ENCODE data around the gene C6orf52.
"Not testable (repeated sequence)": the region's sequence is repeated elsewhere in the genome, so short reads cannot be mapped to it uniquely, and the experiment has no call there.

C6orf52 gene

GRCh38 chr6:10720960-10721849, 26.8 kb upstream of the C6orf52 start:
- Mint-ChIP-seq H3K4me3 (peak overlapping the region; percentile 89 to 99), H3K4me1 (peaks cover 60% of the 10 kb centered on the region), H3K27ac (peak overlapping the region in 1 of 2 donors; percentile 98)
- peak; percentile 55 to 63 for DNase-seq
- H3K27me3 Mint-ChIP-seq, ATAC-seq, H3K9me3 Mint-ChIP-seq: not testable (repeated sequence)

- H3K27me3 Mint-ChIP-seq, result no peaks in the 10 kb centered on the region
- H3K4me1 Mint-ChIP-seq, result peaks cover 55% of the 10 kb centered on the region
- peak; percentile 63 to 66 for DNase-seq
Observed at GRCh38 chr6:10720265-10720959, 26.0 kb upstream of the C6orf52 start.

DNA sequence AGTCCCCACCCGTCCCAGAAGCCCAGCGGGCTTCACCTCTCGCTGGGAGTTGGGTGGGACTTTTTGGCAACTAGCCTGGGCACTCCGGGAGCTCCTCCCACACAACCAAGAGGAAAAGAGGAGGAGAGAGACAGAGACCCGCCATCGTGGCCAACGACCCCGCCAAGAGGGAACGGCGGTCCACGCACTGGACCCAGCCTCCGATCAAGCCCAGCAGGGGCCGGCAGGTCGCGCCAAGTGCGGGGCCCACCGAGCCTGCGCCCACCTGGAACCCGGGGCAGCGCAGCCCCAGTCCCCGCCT, 25.5 kb upstream of the C6orf52 start:
- DNase-seq (no peak), ATAC-seq (no peak)
- Mint-ChIP-seq H3K27me3 (no peaks in the 10 kb centered on the region), H3K4me3 (peak overlapping the region; percentile 89 to 99), H3K27ac (peak overlapping the region; percentile 52 to 94), H3K9me3 (peaks cover 0 to 8% of the 10 kb centered on the region in 2 donors), H3K4me1 (peaks cover 50% of the 10 kb centered on the region)

More at GRCh38 chr6:10720265-10720959, 26.0 kb upstream of the C6orf52 start:
- Mint-ChIP-seq H3K27ac (peak overlapping the region; percentile 57 to 98), H3K4me3 (peak overlapping the region; percentile 89 to 99), H3K9me3 (peaks cover 0 to 8% of the 10 kb centered on the region in 2 donors)
- ATAC-seq, result peak; percentile 41

DNA sequence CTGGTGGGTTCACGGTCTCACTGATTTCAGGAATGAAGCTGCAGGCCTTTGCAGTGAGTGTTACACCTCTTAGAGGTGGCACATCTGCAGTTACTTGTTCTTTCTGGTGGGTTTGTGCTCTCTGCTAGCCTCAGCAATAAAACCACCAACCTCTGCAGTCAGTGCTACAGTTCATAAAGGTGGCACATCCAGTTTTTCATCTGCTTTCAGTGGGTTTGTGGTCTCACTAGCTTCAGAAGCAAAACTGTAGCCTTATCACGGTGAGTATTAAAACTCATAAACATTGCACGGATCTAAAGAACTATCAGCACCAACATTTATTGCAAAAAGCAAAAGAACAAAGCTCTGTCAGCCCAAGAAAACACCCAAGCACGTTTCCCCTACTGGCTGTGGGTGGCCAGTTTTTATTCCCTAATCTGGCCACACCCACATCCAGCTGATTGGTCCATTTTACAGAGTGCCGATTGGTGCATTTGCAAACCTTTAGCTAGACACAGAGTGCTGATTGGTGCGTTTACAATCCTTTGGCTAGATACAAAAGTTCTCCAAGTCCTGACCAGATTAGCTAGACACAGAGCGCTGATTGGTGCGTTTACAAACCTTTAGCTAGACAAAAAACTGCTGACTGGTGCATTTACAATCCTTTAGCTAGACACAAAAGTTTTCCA, 25.0 kb upstream of the C6orf52 start:
- Mint-ChIP-seq H3K27ac (peak overlapping the region; percentile 52 to 94), H3K9me3 (peaks cover 0 to 8% of the 10 kb centered on the region in 2 donors), H3K27me3 (no peaks in the 10 kb centered on the region), H3K4me3 (peak overlapping the region; percentile 89 to 99), H3K4me1 (peaks cover 46% of the 10 kb centered on the region)
- DNase-seq (peak; percentile 57 to 68), ATAC-seq (peak; percentile 27)

GRCh38 chr6:10713962-10714361, 19.5 kb upstream of the C6orf52 start:
- Mint-ChIP-seq H3K4me3 (no peak overlapping the region), H3K27ac (peak overlapping the region; percentile 8 to 79), H3K4me1 (peaks cover 15% of the 10 kb centered on the region), H3K27me3 (no peaks in the 10 kb centered on the region), H3K9me3 (peaks cover 0 to 8% of the 10 kb centered on the region in 2 donors)
- DNase-seq (no peak), ATAC-seq (no peak)

GRCh38 chr6:10696655-10697054, 2.2 kb upstream of the C6orf52 start:
- H3K4me1 Mint-ChIP-seq, result peaks cover 70% of the 10 kb centered on the region
- DNase-seq, result no peak
- no peaks in the 10 kb centered on the region for H3K27me3 Mint-ChIP-seq
- ATAC-seq, result no peak
- no peaks in the 10 kb centered on the region for H3K9me3 Mint-ChIP-seq
- H3K4me3 Mint-ChIP-seq, result peak overlapping the region; percentile 89 to 95
- H3K27ac Mint-ChIP-seq, result no peak overlapping the region

GRCh38 chr6:10695086-10695657, 756 bp upstream of the C6orf52 start:
- DNase-seq (no peak), ATAC-seq (no peak)
- peaks cover 60% of the 10 kb centered on the region for H3K4me1 Mint-ChIP-seq
- no peaks in the 10 kb centered on the region for H3K9me3 Mint-ChIP-seq
- H3K4me3 Mint-ChIP-seq, result peak overlapping the region; percentile 89 to 95
- peak overlapping the region; percentile 100 for H3K27ac Mint-ChIP-seq
- no peaks in the 10 kb centered on the region for H3K27me3 Mint-ChIP-seq

DNA sequence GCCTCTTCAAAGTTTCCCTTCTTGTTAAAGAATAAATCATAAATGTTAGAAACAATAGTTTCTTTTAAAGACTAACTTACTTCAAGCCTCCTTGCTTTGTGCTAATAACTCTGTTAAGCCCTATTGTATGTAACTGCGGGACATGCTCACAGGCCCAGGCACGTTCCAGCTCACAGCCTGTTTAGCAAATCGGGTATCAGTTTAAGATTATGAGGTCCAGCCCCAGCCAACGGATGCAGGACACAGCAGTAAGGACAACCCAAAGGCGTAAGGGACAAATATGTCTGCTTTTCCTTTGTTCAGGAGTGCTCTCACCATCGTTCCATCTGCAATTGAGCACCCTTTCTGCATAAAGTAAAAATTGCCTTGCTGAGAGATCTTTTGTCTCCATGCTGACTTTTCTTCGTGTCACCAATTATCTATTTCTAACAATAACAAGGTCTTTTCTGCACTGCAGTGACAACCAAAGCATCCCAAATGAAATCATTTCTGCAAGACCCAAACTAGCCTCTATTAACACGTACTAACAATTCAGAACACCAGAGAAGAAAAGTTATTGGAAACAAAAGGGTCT, 1.4 kb downstream of the C6orf52 start:
- Mint-ChIP-seq H3K27me3 (no peaks in the 10 kb centered on the region), H3K4me1 (peaks cover 49% of the 10 kb centered on the region), H3K27ac (peak overlapping the region; percentile 100), H3K4me3 (peak overlapping the region; percentile 89 to 95), H3K9me3 (no peaks in the 10 kb centered on the region)
- DNase-seq (no peak), ATAC-seq (no peak)

DNA sequence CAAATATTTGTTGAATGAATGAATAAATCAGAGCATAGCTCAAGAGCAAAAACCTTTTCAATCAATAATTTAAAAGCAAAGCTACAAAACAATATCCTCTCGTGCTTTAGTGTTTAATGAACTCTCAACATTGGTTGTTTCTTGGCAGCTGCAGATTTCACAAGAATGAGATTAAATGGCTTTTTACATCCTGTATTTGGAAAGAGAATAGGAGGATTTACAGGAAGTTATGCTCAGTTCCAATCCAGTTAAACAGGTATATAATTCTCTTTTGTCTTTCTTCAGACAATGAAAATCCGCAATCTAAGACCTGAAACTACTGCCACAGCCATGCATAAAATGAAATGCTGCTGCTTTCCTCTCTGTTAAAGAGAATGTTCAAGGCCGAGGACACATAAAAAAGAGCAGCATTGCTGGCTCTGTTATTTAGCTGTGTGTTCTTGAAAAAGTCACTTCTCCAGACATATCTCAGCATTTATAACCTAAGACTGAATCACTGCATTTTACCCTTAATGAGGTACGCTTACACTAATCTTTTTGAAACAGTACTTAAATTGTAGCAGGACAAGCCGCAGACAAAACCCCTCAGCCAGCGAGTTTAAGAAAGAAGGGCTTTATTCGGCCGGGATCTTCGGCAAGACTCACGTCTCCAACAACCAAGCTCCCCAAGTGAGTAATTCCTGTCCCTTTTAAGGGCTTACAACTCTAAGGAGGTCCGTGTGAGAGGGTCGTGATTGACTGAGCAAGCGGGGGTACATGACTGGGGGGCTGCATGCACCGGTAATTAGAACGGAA, 3.6 kb downstream of the C6orf52 start:
- H3K9me3 Mint-ChIP-seq, result no peaks in the 10 kb centered on the region
- H3K27me3 Mint-ChIP-seq, result no peaks in the 10 kb centered on the region
- no peak for DNase-seq
- H3K27ac Mint-ChIP-seq, result no peak overlapping the region
- H3K4me1 Mint-ChIP-seq, result peaks cover 45% of the 10 kb centered on the region
- no peak overlapping the region for H3K4me3 Mint-ChIP-seq
- ATAC-seq, result no peak

- H3K27me3 Mint-ChIP-seq, result no peaks in the 10 kb centered on the region
- no peak overlapping the region for H3K4me3 Mint-ChIP-seq
- DNase-seq (no peak), ATAC-seq (no peak)
- H3K9me3 Mint-ChIP-seq, result no peaks in the 10 kb centered on the region
- H3K4me1 Mint-ChIP-seq, result peaks cover 60% of the 10 kb centered on the region
- H3K27ac Mint-ChIP-seq, result no peak overlapping the region
Observed at GRCh38 chr6:10687582-10687981, 6.8 kb downstream of the C6orf52 start.

DNA sequence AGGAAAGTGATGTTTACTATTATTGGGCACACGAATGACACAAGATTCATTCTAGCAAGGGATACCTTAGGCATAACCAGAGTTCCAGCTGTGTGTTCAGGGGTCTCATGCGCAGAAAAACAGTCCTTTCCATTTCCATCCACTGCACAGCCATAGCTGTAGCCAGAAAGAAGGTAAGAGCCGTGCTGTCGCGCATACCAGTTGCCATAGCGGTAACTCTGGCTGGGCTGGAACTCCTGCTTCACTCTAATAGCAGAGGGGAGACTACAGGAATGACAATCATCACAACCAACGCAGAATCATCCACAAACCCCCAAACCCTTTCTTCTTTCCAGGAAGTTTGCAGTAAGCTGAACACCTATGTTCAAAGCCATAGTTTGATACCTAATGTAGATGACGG, 7.5 kb downstream of the C6orf52 start:
- no peak for ATAC-seq
- H3K27ac Mint-ChIP-seq, result no peak overlapping the region
- H3K4me3 Mint-ChIP-seq, result no peak overlapping the region
- no peak for DNase-seq
- peaks cover 0 to under 1% of the 10 kb centered on the region in 2 donors for H3K9me3 Mint-ChIP-seq
- H3K27me3 Mint-ChIP-seq, result no peaks in the 10 kb centered on the region
- H3K4me1 Mint-ChIP-seq, result peaks cover 64% of the 10 kb centered on the region

DNA sequence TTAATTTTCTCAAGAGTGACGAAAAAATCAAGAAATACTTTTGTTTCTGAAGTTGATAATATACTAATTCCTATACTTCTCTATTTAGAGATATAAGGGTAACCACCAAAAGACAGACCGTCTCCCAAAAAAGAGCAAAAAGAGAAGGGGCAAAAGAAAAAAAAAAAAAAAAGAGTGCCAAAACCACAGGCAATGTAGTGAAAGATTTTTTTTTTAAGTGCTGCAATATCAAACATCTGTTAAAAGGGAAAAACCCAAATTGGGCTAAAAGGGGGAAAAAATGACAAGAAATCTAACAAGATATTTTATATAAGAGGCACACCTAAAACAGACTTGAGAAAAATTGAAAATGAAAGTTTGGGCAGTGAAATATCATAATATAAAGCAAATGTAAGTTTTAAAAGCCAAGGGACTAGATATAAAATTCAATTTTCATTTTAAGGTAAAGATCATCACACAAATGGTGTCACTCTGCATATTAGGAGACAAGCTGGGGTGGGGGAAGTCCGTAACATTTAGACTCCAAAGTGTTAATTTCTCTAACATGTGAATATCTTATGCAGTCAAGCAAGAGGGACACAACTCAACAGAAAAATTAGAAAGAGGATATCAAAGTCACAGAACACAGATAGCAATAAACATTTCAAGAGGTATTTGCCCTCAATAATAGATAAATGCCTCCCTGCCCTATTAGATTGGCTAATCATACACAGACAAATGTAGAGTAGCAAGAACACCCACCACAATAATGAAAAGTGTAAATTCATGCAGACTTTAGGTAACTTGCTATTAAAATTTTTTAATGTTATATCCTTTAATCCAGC, 9.1 kb downstream of the C6orf52 start:
- H3K9me3 Mint-ChIP-seq, result peaks cover 0 to 11% of the 10 kb centered on the region in 2 donors
- ATAC-seq (no peak), DNase-seq (no peak)
- H3K27ac Mint-ChIP-seq, result peak overlapping the region; percentile 19 to 92
- peak overlapping the region; percentile 61 to 70 for H3K4me3 Mint-ChIP-seq
- H3K4me1 Mint-ChIP-seq, result peaks cover 67% of the 10 kb centered on the region
- no peaks in the 10 kb centered on the region for H3K27me3 Mint-ChIP-seq

GRCh38 chr6:10684618-10685017, 9.8 kb downstream of the C6orf52 start:
- peak overlapping the region; percentile 61 to 70 for H3K4me3 Mint-ChIP-seq
- peaks cover 70% of the 10 kb centered on the region for H3K4me1 Mint-ChIP-seq
- H3K9me3 Mint-ChIP-seq, result peaks cover 0 to 11% of the 10 kb centered on the region in 2 donors
- ATAC-seq, result no peak
- DNase-seq, result no peak
- H3K27ac Mint-ChIP-seq, result peak overlapping the region; percentile 5 to 92
- no peaks in the 10 kb centered on the region for H3K27me3 Mint-ChIP-seq
